ENCODE results near the gene CFAP299.

Gene CFAP299

DNA sequence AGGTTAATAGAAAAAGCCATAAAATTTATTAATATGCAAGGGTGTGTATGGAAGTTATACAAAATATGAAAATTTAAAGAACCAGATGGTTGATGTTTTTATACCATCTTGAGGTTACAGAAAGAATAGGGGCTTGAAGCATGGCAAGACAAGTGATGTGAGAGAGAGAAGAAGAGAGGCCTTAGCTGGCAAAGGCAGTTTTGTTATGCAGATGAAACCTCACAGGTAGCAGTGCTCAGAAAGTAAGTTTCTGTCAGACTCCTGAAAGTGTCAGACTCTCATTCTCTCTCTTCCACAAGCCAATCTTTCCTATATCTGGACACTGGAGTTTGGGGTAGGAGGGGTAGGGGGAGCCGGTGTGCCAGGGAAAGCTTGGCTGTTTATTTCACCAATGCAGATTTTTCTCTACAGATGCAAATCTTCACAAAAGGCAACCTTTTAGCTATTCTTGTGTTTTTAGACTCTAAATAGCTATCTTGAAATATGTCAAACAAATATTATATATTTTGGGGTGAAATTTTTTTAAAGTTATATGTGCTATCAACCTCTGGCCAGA lies 124.5 kb downstream of the CFAP299 start:
- DNase-seq: no peak
- TF ChIP-seq POLR2A (IDR thresholded peaks at IDR 0.05; ENCODE audit: low read length) (no peak), GATA1 (IDR thresholded peaks at IDR 0.05; ENCODE audit: low read depth, low read length) (no peak)

DNA sequence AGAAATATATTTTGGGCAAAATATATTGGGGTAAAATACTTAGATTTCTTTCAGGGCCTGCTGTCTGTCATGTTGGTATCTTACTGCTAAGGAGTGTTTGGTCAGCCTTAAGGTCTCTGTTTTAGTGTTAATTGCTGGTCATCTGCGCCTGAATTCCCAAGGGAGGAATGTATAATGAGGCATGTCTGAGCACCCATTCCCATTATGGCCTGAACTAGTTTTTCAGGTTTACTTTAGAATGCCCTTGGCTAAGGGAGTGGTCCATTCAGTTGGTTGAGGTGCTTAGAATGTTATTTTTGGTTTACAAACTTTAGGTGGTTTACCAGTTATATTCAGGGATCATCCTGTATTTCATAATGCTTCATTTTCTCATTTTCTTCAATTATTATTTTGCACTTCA lies 125.9 kb downstream of the CFAP299 start:
- DNase-seq: no peak

DNA sequence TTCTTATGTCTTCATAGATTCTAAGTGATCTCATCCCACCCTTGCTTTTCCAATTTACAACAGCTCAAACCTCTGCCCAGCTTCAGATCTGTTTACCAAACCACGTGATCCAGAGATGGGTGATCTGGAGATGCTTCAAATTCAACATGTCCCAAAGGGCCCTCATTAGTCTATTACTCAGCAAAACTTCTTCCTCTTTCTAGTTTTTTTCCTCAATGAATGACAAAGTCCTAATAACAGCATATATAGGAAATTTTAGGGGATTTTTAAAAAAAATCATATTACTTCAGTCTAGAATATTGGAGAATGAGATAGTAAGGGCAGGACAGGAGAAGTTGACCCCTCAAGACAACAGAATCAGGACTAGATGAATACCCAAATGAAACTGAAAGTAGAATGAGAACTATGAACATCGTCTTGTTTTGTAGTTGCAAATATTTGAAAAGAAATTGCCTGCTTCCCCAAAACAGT lies 127.1 kb downstream of the CFAP299 start:
- no peak for TF ChIP-seq GATA1 (IDR thresholded peaks at IDR 0.05; ENCODE audit: low read depth, low read length)
- TF ChIP-seq POLR2A (IDR thresholded peaks at IDR 0.05; ENCODE audit: low read length): no peak
- peak in 1 of 2 experiments; percentile 6 for DNase-seq

More for the DNA sequence above, 125.9 kb downstream of the CFAP299 start:
- TF ChIP-seq GATA1 (IDR thresholded peaks at IDR 0.05; ENCODE audit: low read depth, low read length) (no peak), POLR2A (IDR thresholded peaks at IDR 0.05; ENCODE audit: low read length) (no peak)

DNA sequence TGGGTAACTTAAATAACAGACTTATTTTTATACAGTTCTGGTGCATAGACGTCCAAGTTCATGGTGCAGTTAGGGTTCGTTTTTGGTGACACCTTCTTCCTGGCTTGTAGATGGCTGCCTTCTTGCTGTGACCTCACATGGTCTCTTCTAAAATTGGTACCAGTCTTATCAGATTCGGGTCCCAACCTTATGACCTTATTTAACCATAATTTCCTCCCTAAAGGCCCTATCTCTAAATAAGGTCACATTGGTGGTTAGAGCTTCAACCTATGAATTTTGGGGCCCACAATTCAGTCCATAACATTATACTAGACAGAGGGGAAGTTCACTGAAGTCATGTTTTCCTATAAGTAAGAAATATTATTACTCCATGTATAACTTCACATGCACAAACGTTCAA lies 128.0 kb downstream of the CFAP299 start:
- DNase-seq: no peak
- TF ChIP-seq GATA1 (IDR thresholded peaks at IDR 0.05; ENCODE audit: low read depth, low read length) (no peak), POLR2A (IDR thresholded peaks at IDR 0.05; ENCODE audit: low read length) (no peak)

DNA sequence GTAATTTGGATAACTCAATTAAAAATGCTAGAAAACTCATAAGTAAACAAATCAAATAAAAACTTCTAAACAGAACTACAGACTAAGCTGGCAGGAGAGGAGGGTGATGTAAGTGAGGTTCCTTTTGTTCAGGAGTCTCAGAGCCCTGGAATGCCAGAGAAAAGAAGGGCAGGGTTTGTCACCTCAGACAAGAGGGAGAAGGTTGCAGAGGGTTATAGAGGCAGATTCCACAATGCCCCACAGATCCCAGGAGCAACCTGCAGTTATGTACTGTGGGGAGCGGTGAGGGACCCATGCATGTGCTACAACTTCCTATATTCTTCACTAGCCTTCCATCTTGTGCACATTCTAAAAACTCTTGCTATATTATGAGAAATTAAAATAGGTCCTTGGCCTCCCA lies 129.7 kb downstream of the CFAP299 start:
- no peak for DNase-seq

DNA sequence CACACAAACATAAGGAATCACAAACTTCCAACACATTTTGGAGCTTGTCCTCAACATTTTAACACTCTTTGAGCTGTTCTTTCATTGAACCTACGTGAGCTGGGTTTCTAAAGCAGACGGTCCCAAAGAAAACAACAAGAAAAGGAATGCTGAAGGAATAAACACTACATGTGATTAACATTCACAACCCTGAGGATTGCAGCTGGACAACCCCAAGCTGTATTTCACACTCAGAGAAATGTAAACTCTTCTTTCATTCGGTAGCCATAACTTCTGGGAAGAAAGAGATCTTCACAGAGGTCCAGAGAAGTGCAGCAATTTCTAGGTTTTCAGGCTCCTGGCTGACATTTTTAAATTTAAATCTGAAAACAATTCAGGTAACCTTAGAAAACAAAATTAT lies 130.2 kb downstream of the CFAP299 start:
- no peak for TF ChIP-seq GATA1 (IDR thresholded peaks at IDR 0.05; ENCODE audit: low read depth, low read length)
- no peak for TF ChIP-seq POLR2A (IDR thresholded peaks at IDR 0.05; ENCODE audit: low read length)
- no peak for DNase-seq

More for the DNA sequence above, 129.7 kb downstream of the CFAP299 start:
- TF ChIP-seq POLR2A (IDR thresholded peaks at IDR 0.05; ENCODE audit: low read length) (no peak), GATA1 (IDR thresholded peaks at IDR 0.05; ENCODE audit: low read depth, low read length) (no peak)

DNA sequence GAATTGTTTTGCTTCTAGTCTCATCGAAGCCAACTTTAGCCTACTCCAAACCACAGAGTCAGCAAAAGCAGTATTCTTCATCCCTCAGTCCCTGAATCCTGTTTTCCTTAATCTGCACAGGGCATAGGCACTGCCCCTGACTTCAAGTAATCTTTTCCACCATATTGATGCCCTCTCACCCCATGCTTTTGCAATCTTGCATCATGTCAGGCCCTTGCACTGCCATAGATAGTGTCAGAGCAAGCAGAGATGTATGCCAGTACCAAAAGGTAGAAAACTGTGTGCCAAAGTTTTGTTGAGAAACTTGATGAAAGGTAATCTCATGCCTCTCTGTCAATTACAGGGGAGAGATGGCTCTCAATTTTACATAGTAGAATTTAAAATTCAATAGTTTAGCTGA lies 131.1 kb downstream of the CFAP299 start:
- DNase-seq: no peak
- TF ChIP-seq POLR2A (IDR thresholded peaks at IDR 0.05; ENCODE audit: low read length) (no peak), GATA1 (IDR thresholded peaks at IDR 0.05; ENCODE audit: low read depth, low read length) (no peak)

DNA sequence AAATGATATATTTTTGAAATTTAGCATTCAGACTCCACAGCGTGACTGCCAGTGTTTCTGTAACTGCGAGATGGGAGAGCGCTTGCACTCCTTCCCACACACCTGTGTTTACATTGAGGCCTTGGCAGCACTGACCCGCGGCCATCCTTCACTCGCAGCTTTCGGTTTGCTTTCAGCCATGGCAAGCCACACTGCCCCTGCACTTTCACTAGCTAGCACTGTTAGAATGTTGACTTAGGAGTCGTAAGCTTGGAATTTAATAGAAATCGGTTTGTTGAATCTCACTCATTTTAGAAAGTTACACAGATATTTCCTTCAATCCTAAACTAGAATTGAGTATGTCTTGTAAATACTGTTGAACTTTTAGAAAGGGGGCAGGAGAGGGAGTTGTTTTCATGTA lies 136.2 kb downstream of the CFAP299 start:
- TF ChIP-seq POLR2A (IDR thresholded peaks at IDR 0.05; ENCODE audit: low read length) (no peak), GATA1 (IDR thresholded peaks at IDR 0.05; ENCODE audit: low read depth, low read length) (no peak)
- DNase-seq: no peak

GRCh38 chr4:80475236-80475635 lies 139.7 kb downstream of the CFAP299 start:
- DNase-seq: no peak
- TF ChIP-seq GATA1 (IDR thresholded peaks at IDR 0.05; ENCODE audit: low read depth, low read length): no peak
- no peak for TF ChIP-seq POLR2A (IDR thresholded peaks at IDR 0.05; ENCODE audit: low read length)

DNA sequence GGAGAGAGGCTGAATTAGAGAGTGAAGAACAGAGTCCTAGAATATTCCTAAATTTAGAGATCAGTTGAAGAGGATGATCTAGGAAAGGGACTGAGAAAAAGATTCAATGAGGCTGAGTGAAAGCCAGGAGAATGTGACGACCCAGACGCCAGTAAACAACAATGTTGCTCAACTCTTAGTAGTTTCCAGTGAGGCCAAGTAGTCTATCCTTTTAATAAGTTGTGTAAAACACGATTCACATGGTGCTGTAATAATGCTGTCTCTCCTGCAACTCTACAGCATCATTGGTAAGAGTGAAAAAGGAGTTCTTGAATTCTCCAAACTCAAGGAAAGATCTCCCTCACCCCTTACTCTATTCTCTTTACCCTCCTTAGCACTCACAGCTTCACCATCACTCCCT lies 140.3 kb downstream of the CFAP299 start:
- TF ChIP-seq GATA1 (IDR thresholded peaks at IDR 0.05; ENCODE audit: low read depth, low read length) (no peak), POLR2A (IDR thresholded peaks at IDR 0.05; ENCODE audit: low read length) (no peak)
- DNase-seq: no peak

DNA sequence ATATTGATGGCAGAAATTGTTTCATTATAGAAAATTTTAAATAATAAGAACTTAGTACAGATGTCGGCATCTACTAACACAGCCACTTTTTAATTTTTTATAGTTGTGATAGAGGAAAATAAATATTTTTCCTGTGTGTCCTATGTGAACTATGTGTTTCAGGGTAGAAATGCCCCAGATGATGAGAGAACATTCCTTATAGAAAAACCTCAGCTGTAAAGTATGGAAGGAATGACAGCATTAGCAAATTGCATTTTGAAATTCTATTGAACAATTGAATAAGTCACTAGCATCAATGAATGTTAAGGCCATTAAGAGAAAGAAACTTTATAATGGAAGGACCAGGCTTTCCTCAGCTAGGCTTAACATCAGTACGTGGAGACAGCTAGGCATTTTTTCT lies 149.2 kb downstream of the CFAP299 start:
- DNase-seq: no peak
- TF ChIP-seq POLR2A (IDR thresholded peaks at IDR 0.05; ENCODE audit: low read length): no peak
- no peak for TF ChIP-seq GATA1 (IDR thresholded peaks at IDR 0.05; ENCODE audit: low read depth, low read length)

GRCh38 chr4:80486603-80487002 lies 151.1 kb downstream of the CFAP299 start:
- no peak for DNase-seq

DNA sequence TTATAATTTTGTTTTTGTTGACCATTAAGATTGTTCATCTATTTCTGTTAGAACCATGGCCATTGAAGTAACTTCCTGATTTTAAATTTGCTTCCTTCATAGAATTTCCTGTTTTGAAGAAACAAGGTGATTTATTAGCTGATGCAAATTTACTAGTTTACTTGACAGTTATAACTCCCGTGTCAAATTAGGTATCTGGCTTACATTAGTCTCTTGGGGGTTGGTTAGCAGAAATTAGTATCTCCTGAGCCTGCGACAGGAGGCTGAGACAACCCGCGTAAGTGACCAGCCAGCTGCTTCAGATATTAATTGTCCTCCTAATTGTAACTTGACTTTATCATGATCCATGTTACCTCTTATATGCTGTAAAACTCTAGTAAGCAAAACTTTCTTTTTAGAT lies 154.3 kb downstream of the CFAP299 start:
- no peak for DNase-seq
- TF ChIP-seq GATA1 (IDR thresholded peaks at IDR 0.05; ENCODE audit: low read depth, low read length) (no peak), POLR2A (IDR thresholded peaks at IDR 0.05; ENCODE audit: low read length) (no peak)

More at GRCh38 chr4:80486603-80487002, 151.1 kb downstream of the CFAP299 start:
- TF ChIP-seq GATA1 (IDR thresholded peaks at IDR 0.05; ENCODE audit: low read depth, low read length) (no peak), POLR2A (IDR thresholded peaks at IDR 0.05; ENCODE audit: low read length) (no peak)

GRCh38 chr4:80492761-80493160 lies 157.2 kb downstream of the CFAP299 start:
- TF ChIP-seq POLR2A (IDR thresholded peaks at IDR 0.05; ENCODE audit: low read length): no peak
- no peak for DNase-seq

DNA sequence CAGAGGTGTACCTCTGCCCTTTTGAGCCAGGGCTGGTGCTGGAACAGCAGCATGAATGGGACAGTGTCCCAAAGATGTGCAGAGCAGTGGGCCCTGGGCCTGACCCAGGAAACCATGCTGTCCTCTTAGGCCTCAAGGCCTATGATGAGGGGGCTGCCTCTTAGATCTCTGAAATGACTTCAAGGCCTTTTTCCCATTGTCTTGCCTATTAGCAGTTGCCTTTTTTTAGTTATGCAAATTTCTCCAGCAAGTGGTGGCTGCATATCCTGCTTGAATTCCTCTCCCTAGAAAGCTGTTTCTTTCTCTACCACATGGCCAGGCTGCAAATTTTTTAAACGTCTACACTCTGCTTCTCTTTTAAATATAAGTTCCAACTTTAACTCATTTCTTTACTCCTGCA lies 160.3 kb downstream of the CFAP299 start:
- TF ChIP-seq GATA1 (IDR thresholded peaks at IDR 0.05; ENCODE audit: low read depth, low read length) (no peak), POLR2A (IDR thresholded peaks at IDR 0.05; ENCODE audit: low read length) (no peak)
- DNase-seq: no peak

- DNase-seq: no peak
- no peak for TF ChIP-seq POLR2A (IDR thresholded peaks at IDR 0.05; ENCODE audit: low read length)
- no peak for TF ChIP-seq GATA1 (IDR thresholded peaks at IDR 0.05; ENCODE audit: low read depth, low read length)
These were observed 163.2 kb downstream of the CFAP299 start for GRCh38 chr4:80498725-80499124.
